ENCODE data around the gene LILRA1. TPM values are rescaled to one million over a fixed set of nuclear protein-coding genes. Genes with fewer than 3 reads are reported as not detected.
"Not testable (repeated sequence)": the region's sequence is repeated elsewhere in the genome, so short reads cannot be mapped to it uniquely, and the experiment has no call there.

Gene LILRA1
- total and polyA plus RNA-seq, 2 of the 13 experiments (the other 11 are each of a cell fraction or from before 2014, with no cell fraction given): not detected

DNA sequence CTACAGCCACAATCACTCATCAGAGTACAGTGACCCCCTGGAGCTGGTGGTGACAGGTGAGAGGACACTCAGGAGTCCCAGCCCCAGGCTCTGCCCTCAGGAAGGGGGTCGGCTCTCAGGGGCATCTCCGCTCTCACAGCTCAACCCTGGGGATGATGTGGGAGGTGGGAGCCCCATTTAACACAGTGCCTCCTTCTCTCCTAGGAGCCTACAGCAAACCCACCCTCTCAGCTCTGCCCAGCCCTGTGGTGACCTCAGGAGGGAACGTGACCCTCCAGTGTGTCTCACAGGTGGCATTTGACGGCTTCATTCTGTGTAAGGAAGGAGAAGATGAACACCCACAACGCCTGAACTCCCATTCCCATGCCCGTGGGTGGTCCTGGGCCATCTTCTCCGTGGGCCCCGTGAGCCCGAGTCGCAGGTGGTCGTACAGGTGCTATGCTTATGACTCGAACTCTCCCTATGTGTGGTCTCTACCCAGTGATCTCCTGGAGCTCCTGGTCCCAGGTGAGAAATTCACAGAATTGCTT is 18.8 kb upstream of the LILRA1 start:
- Histone ChIP-seq H3K79me2 (ENCODE audit: insufficient read depth, low read length) (no peaks in the 10 kb centered on the region), H3K36me3 (replicated peaks in 1 of 2; ENCODE audit: control insufficient read depth in 1 of 2, insufficient read depth in 2 of 2, low read length in 2 of 2) (no peaks in the 10 kb centered on the region), H3K4me1 (ENCODE audit: insufficient read depth, low read length) (no peaks in the 10 kb centered on the region), H3K27ac (ENCODE audit: extremely low read length, insufficient read depth, low read length) (no peak overlapping the region), H4K20me1 (ENCODE audit: insufficient read depth, low read length) (no peaks in the 10 kb centered on the region), H3K27me3 (ENCODE audit: control insufficient read depth in 1 of 2, insufficient read depth in 2 of 2, low read length in 2 of 2) (peaks cover 0 to 1% of the 10 kb centered on the region in 2 experiments; a peak in 2 of 5 replicates), H3K4me3 (replicated peaks in 1 of 3; ENCODE audit: insufficient read depth in 1 of 3, low read depth in 2 of 3, low read length in 3 of 3) (no peak overlapping the region), H3K9ac (ENCODE audit: insufficient read depth, low read depth, low read length) (no peak overlapping the region), H3K4me2 (ENCODE audit: low read depth, low read length) (no peak overlapping the region), H3K9me3 (ENCODE audit: low read length) (no peaks in the 10 kb centered on the region), H2AFZ (ENCODE audit: low read length) (no peak overlapping the region)
- CTCF ChIA-PET (ENCODE audit: low intra/inter-chr PET ratio, low total read pairs): no interaction called here
- ATAC-seq (no peak; the same call in 2 of the 3 replicates), FAIRE-seq (no peak), DNase-seq (ENCODE audit: low spot score) (no peak)
- POLR2A ChIA-PET: no interaction called here
- no TSS peak for BruUV-seq (replicated peaks)
- in situ Hi-C loops (cut with HindIII; ENCODE audit: extremely low pct_ligation_motif_present, low pct_unique_long_range_greater_than_20kb) (no loop called here), intact Hi-C loops (cut with micrococcal nuclease; ENCODE audit: unreplicated experiment) (no loop called here)
- TF ChIP-seq, protein P1, sequence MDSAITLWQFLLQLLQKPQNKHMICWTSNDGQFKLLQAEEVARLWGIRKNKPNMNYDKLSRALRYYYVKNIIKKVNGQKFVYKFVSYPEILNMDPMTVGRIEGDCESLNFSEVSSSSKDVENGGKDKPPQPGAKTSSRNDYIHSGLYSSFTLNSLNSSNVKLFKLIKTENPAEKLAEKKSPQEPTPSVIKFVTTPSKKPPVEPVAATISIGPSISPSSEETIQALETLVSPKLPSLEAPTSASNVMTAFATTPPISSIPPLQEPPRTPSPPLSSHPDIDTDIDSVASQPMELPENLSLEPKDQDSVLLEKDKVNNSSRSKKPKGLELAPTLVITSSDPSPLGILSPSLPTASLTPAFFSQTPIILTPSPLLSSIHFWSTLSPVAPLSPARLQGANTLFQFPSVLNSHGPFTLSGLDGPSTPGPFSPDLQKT (CRISPR knock-in tag; IDR thresholded peaks at IDR 0.05; ENCODE audit: borderline replicate concordance): no peak
- TF ChIP-seq, protein P2, sequence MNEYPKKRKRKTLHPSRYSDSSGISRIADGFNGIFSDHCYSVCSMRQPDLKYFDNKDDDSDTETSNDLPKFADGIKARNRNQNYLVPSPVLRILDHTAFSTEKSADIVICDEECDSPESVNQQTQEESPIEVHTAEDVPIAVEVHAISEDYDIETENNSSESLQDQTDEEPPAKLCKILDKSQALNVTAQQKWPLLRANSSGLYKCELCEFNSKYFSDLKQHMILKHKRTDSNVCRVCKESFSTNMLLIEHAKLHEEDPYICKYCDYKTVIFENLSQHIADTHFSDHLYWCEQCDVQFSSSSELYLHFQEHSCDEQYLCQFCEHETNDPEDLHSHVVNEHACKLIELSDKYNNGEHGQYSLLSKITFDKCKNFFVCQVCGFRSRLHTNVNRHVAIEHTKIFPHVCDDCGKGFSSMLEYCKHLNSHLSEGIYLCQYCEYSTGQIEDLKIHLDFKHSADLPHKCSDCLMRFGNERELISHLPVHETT (CRISPR knock-in tag; conservative IDR thresholded peaks at IDR 0.05): no peak
- TF ChIP-seq CEBPG (CRISPR knock-in tag; IDR thresholded peaks at IDR 0.05) (no peak), GTF3A (CRISPR knock-in tag; conservative IDR thresholded peaks at IDR 0.05) (no peak), ZNF564 (CRISPR knock-in tag; IDR thresholded peaks at IDR 0.05) (no peak), GZF1 (CRISPR knock-in tag; IDR thresholded peaks at IDR 0.05) (no peak), NKX3-1 (CRISPR knock-in tag; IDR thresholded peaks at IDR 0.05) (no peak), NBN (conservative IDR thresholded peaks at IDR 0.05) (no peak), YY1 (IDR thresholded peaks at IDR 0.05; ENCODE audit: insufficient read depth, insufficient replicate concordance, low read depth, low read length) (no peak), POLR2AphosphoS2 (IDR thresholded peaks at IDR 0.05; ENCODE audit: low read depth, low read length) (no peak), CC2D1A (CRISPR knock-in tag; IDR thresholded peaks at IDR 0.05) (no peak)
- TF ChIP-seq, protein P3, sequence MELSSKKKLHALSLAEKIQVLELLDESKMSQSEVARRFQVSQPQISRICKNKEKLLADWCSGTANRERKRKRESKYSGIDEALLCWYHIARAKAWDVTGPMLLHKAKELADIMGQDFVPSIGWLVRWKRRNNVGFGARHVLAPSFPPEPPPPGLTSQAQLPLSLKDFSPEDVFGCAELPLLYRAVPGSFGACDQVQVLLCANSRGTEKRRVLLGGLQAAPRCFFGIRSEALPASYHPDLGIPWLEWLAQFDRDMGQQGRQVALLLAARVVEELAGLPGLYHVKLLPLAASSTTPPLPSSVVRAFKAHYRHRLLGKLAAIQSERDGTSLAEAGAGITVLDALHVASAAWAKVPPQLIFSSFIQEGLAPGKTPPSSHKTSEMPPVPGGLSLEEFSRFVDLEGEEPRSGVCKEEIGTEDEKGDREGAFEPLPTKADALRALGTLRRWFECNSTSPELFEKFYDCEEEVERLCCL (CRISPR knock-in tag; IDR thresholded peaks at IDR 0.05; ENCODE audit: borderline replicate concordance): no peak
- 0% methylated on average over 1 of the region's 12 CpGs for WGBS (ENCODE audit: low lambda C conversion rate)

DNA sequence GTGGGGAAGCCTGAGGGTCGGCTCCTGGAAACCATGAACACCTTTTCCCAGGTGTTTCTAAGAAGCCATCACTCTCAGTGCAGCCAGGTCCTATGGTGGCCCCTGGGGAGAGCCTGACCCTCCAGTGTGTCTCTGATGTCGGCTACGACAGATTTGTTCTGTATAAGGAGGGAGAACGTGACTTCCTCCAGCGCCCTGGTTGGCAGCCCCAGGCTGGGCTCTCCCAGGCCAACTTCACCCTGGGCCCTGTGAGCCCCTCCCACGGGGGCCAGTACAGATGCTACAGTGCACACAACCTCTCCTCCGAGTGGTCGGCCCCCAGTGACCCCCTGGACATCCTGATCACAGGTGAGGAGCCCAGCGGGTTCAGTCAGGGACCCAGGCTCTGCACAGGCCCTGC is 18.2 kb upstream of the LILRA1 start:
- H4K20me1 ChIP-seq (ENCODE audit: insufficient read depth, low read length); in situ Hi-C loops (cut with HindIII; ENCODE audit: extremely low pct_ligation_motif_present, low pct_unique_long_range_greater_than_20kb); H3K9me3 ChIP-seq (ENCODE audit: low read length); intact Hi-C loops (cut with micrococcal nuclease; ENCODE audit: unreplicated experiment); FAIRE-seq; H3K27ac ChIP-seq (ENCODE audit: extremely low read length, insufficient read depth, low read length); H2AFZ ChIP-seq (ENCODE audit: low read length); H3K79me2 ChIP-seq (ENCODE audit: insufficient read depth, low read length); H3K4me3 ChIP-seq (replicated peaks in 1 of 3; ENCODE audit: insufficient read depth in 1 of 3, low read depth in 2 of 3, low read length in 3 of 3); H3K27me3 ChIP-seq (ENCODE audit: control insufficient read depth in 1 of 2, insufficient read depth in 2 of 2, low read length in 2 of 2); BruUV-seq (replicated peaks); DNase-seq (ENCODE audit: low spot score); H3K9ac ChIP-seq (ENCODE audit: insufficient read depth, low read depth, low read length); H3K4me2 ChIP-seq (ENCODE audit: low read depth, low read length); CTCF ChIA-PET (ENCODE audit: low intra/inter-chr PET ratio, low total read pairs); ATAC-seq; POLR2A ChIA-PET; H3K36me3 ChIP-seq (replicated peaks in 1 of 2; ENCODE audit: control insufficient read depth in 1 of 2, insufficient read depth in 2 of 2, low read length in 2 of 2); H3K4me1 ChIP-seq (ENCODE audit: insufficient read depth, low read length): not testable (repeated sequence)
- WGBS (ENCODE audit: low lambda C conversion rate): 20% methylated on average over 2 of the region's 9 CpGs

All from HepG2 (cell line).